GM21529 (cell line): ENCODE data around the gene HOXD1.

Source experiments
- ATAC-seq: cut with Tn5 transposase; IDR thresholded peaks from one replicate; pipeline ENCODE4 v1.9.1; 2021; ENCODE audit not compliant: unreplicated experiment

The HOXD1 gene

DNA sequence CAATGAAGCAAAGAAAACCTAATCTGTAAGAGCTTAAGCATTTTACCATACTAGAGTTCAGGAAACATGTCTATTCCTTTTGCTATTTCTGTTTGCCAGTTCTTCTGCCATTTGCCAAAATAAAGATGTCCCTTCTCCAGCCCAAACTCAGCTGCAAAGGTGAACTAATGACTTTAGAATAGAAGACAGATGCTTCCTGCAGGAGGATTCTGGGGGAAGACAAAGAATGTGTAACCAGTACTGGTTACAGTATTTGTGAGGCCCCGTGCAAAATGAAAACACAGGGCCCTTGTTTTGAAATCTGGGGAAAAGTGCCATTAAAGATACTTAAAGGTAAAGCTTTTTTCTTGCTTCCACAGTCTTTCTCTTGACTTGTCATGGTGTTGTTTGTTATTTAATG is 46.5 kb downstream of the HOXD1 start:
- no peak for ATAC-seq

DNA sequence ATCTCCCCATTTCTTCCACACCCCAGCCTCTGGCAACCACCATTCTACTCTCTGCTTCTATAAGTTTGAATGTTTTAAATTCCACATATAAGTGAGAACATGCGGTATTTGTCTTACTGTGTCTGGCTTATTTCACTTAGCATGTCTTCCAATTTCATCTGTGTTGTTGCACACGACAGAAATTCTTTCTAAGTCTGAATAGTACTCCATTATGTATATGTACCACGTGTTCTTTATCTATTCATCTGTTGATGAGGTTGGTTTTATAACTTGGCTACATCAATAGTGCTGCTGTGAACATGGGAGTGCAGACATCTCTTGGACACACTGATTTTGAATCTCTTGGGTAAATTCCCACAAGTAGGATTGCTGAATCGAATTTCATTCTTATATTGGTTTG is 49.0 kb downstream of the HOXD1 start:
- ATAC-seq: no peak

DNA sequence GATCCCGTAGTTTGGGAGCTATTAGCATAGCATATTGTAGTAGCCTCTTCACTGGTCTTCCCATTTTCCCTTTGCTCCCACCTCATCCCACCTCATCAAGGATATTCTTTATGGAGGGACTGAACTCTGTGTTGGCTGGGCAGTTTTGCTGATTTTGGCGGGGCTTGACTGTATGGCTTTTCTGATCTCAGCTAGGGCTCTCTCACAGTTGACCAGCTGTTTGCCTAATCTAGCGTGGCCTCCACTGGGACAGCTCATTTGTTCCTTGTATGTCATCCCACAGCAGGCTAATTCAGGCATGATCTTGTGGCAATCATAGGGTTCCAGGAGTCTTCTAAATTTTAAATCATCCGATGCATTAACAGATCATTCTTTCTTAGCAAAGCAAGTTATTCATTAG is 50.6 kb downstream of the HOXD1 start:
- ATAC-seq: no peak

DNA sequence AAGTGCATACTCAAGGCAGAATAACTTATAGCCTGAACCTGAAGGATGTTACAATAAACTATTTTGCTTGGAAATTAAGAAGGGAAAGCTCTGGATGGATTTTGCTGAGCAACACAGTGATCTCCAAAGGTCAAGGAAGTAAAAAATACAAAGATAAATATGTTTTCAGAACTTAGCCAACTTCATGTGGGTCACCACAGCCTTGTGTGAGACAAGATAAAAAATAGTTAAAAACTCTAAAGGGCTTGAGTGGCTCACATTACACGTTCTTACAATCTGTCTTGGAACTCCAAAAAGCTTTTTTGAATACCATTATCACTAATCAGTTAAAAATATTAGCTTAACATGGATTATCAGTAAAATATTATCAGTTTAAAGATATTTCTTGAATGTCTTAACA is 51.8 kb downstream of the HOXD1 start:
- ATAC-seq: no peak
